Mesodermal cell (in vitro differentiated cells): Measurements from ENCODE around the gene PICALM.
A peak's percentile ranks its signal among the peaks of the same experiment; 100 is the strongest.

ENCODE experiments used
- H3K27ac ChIP-seq: 2 replicates; pipeline ENCODE4 v1.7.0; 2013; ENCODE audit warnings: mild to moderate bottlenecking, low read depth, low read length, moderate library complexity; ENCODE audit not compliant: severe bottlenecking
- H3K36me3 ChIP-seq: 2 replicates; pipeline ENCODE4 v1.7.1; 2013; ENCODE audit warnings: mild to moderate bottlenecking, low read length, moderate library complexity; ENCODE audit not compliant: control insufficient read depth, insufficient read depth
- H3K4me1 ChIP-seq: one replicate; pipeline ENCODE4 v1.7.1; 2013; ENCODE audit warnings: mild to moderate bottlenecking, low read length; ENCODE audit not compliant: insufficient read depth, control insufficient read depth, poor library complexity, severe bottlenecking
- H3K4me3 ChIP-seq: 2 replicates; pipeline ENCODE4 v1.7.0; 2013; ENCODE audit warnings: low read length, control low read depth, mild to moderate bottlenecking; ENCODE audit not compliant: insufficient read depth, poor library complexity, severe bottlenecking; ENCODE audit errors: extremely low read depth
- H3K9me3 ChIP-seq: 2 replicates; pipeline ENCODE4 v1.7.1; 2013; ENCODE audit warnings: mild to moderate bottlenecking, low read length, moderate library complexity; ENCODE audit not compliant: control insufficient read depth
- WGBS, 2 experiments: methylation state at CpG; one replicate each; pipeline ENCODE4 v1.1.5; 2013; ENCODE audit warnings: missing lambda C conversion rate in 2 of 2; ENCODE audit not compliant: insufficient coverage in 2 of 2; 5-methylcytosine and 5-hydroxymethylcytosine counted together

The PICALM gene

GRCh38 chr11:86066657-86067008 lies 2.3 kb downstream of the PICALM start:
- peaks cover 10% of the 10 kb centered on the region for H3K4me1 ChIP-seq
- H3K27ac ChIP-seq = no peak overlapping the region
- WGBS, 2 experiments = 12% methylated on average over 4 of the region's 5 CpGs; no CpG with 5 or more reads in 1 of the 2 experiments

DNA sequence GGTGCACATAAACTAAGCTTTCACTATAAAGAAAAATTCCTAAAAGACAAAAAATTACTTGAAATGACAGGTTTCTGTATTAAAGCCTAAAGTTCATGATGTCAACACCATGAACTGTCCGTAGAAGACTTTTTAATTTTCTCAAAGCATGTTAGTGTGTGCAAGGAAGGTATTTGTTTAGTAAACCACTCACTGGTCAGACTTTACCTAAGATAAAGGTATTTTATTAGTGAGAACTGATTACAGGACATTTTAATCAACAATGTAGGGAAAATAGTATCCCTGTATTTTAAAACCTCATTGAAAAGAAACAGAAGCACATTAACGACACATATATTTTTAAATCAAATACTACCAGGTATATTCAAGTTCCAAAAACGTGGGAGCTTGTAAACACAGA lies 2.9 kb downstream of the PICALM start:
- H3K9me3 ChIP-seq = no peaks in the 10 kb centered on the region
- H3K4me3 ChIP-seq = peak overlapping the region; percentile 96
- H3K4me1 ChIP-seq = peaks cover 10% of the 10 kb centered on the region
- H3K27ac ChIP-seq = no peak overlapping the region
- WGBS, 2 experiments = no CpG with 5 or more reads among the region's 3 CpGs
- peaks cover 5% of the 10 kb centered on the region for H3K36me3 ChIP-seq

More at GRCh38 chr11:86066657-86067008, 2.3 kb downstream of the PICALM start:
- no peaks in the 10 kb centered on the region for H3K9me3 ChIP-seq
- peak overlapping the region; percentile 96 for H3K4me3 ChIP-seq
- peaks cover 5% of the 10 kb centered on the region for H3K36me3 ChIP-seq

- Histone ChIP-seq H3K4me1 (no peaks in the 10 kb centered on the region), H3K27ac (no peak overlapping the region), H3K4me3 (peak overlapping the region; percentile 96), H3K36me3 (peaks cover 6% of the 10 kb centered on the region), H3K9me3 (no peaks in the 10 kb centered on the region)
- 73 to 85% methylated on average over 3 of the region's 5 CpGs for WGBS, 2 experiments
Measured at GRCh38 chr11:86064220-86064803, 4.6 kb downstream of the PICALM start.

DNA sequence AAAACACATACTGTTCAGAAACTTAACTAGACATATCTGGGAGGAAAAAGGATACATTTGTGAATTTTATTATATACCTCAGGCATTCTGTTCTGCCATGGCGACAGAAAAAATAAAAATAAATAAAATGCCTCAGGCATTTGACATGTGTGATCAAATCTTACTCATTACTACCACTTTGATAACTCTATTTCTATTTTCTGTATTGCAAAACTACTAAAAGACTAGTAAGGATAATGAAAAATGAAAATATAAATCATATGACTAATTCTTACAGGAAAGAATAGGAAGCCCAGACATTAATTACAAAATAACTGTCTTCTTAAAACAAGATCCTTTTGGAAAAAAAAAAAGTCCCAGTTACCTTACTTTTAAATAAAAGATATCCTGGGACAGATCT lies 5.3 kb downstream of the PICALM start:
- Histone ChIP-seq H3K9me3 (no peaks in the 10 kb centered on the region), H3K4me1 (no peaks in the 10 kb centered on the region), H3K4me3 (no peak overlapping the region), H3K36me3 (peaks cover 11% of the 10 kb centered on the region), H3K27ac (no peak overlapping the region)
- WGBS, 2 experiments = no CpG with 5 or more reads among the region's 1 CpG

GRCh38 chr11:86062719-86063118 lies 6.2 kb downstream of the PICALM start:
- 100% methylated on average over 1 of the region's 3 CpGs; no CpG with 5 or more reads in 1 of the 2 experiments for whole genome bisulfite sequencing, 2 experiments
- Histone ChIP-seq H3K9me3 (no peaks in the 10 kb centered on the region), H3K36me3 (peaks cover 19% of the 10 kb centered on the region), H3K4me1 (no peaks in the 10 kb centered on the region), H3K27ac (no peak overlapping the region), H3K4me3 (no peak overlapping the region)

DNA sequence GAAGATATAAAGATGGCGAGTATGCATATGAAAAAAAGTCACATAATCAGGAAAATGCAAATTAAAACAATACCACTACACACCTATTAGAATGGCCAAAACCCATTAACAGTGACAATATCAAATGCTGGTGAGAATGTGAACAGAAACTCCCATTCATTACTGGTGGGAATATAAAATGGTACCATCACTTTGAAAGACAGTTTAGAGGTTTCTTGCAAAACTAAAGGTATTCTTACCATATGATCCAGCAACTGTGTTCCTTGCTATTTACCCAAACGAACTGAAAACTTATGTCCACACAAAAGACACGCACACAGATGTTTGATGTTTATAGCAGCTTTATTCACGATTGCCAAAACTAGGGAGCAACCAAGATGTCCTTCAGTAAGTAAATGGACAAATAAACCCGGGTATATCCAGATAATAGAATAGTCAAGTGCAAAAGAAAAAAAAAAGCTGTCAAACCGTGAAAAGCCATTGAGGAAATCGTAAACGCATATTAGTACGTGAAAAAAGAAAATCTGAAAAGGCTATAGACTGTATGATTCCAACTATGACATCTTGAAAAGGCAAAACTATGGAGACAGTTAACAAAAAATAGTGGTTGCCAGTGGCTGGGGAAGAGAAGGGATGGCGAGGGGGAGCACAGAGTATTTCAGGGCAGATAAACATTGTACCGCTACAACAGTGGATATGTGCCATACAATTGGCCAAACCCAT lies 7.2 kb downstream of the PICALM start:
- H3K36me3 ChIP-seq = peaks cover 26% of the 10 kb centered on the region
- no peaks in the 10 kb centered on the region for H3K9me3 ChIP-seq
- no peaks in the 10 kb centered on the region for H3K4me1 ChIP-seq
- no peak overlapping the region for H3K4me3 ChIP-seq
- WGBS, 2 experiments = 95 to 98% methylated on average over 9 to 10 of the region's 11 CpGs
- no peak overlapping the region for H3K27ac ChIP-seq

DNA sequence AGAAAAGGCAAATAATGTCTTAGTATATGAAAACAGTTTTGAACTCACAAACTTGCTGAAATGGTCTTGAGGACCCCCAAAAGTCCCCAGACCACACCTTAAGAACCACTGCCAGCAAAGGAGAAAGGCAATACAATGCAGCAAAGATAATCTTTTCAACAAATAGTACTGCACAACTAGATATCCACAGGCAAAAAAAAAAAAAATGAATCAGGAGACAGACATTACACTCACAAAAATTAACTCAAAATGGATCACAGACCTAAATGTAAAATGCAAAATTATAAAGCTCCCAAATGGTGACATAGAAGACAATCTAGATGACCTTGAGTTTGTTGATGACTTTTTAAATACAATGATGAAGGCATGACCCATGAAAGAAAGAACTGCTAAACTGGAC lies 8.3 kb downstream of the PICALM start:
- H3K4me3 ChIP-seq = no peak overlapping the region
- no peak overlapping the region for H3K27ac ChIP-seq
- H3K4me1 ChIP-seq = no peaks in the 10 kb centered on the region
- H3K36me3 ChIP-seq = peaks cover 26% of the 10 kb centered on the region
- no peaks in the 10 kb centered on the region for H3K9me3 ChIP-seq

- Histone ChIP-seq H3K27ac (no peak overlapping the region), H3K4me1 (no peaks in the 10 kb centered on the region), H3K36me3 (peaks cover 26% of the 10 kb centered on the region), H3K4me3 (no peak overlapping the region), H3K9me3 (no peaks in the 10 kb centered on the region)
Measured at GRCh38 chr11:86058360-86058759, 10.5 kb downstream of the PICALM start.

DNA sequence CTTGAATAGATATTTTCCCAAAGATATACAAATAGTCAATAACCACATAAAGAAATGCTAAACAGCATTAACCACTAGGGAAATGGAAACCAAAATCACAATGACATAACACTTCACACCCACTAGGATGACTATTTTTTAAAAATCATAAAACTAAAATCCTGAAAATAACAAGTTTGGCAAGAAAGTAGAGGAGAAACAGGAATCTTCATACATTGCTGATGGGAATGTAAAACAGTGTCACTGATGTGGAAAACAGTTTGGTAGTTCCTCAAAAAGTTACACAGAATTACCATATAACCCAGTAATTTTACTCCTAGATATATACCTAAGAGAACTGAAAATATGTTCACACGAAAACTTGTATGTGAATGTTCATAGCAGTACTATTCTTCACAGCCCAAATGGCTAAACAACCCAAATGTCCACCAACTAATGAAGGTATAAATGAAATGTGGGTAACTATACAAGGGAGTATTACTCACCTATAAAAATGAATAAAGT lies 12.5 kb downstream of the PICALM start:
- H3K4me1 ChIP-seq = no peaks in the 10 kb centered on the region
- no peak overlapping the region for H3K27ac ChIP-seq
- peaks cover 29% of the 10 kb centered on the region for H3K36me3 ChIP-seq
- H3K4me3 ChIP-seq = no peak overlapping the region
- no peaks in the 10 kb centered on the region for H3K9me3 ChIP-seq
- WGBS, 2 experiments = no CpG with 5 or more reads among the region's 1 CpG

DNA sequence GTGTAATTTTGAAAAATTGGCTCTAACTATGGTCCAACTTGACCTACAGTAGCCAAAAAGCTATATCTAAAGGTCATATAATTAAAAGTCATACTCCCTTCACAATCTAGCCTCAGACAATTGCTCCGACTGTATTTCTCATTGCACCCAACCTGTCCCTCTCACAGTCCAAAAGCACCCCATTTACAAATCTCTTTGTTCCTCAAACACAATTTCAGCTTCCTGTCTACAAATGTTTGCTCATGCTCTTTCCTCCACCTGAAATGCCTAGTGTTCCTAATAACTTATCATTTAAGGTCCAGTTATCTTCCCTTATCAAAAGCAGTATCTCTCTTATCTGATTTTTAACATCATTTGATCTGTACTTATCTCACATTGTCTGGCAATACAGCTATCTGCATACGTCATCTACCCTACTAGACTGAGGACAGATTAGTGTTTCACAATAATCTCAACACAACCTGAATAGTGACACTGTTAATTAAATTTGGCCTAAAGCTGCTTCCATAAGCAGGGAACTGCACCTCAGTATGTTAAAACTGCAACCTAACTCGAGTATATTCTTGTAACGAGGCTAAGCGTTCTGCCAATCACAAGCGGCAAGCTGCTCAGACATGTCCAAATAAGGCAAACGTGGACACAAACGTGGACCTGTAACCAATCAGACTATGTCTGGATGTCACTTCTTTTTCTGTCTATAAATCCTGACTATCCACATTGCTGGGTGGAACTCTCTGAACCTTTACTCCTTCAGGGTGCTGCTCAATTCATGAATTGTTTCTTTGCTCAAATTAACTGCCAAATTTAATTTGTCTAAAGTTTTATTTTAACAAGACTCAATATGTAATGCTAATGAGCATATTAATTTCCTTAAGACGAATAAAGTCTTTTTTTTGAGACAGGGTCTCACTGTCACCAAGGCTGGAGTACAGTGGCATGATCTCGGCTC lies 15.9 kb downstream of the PICALM start:
- H3K9me3 ChIP-seq = no peaks in the 10 kb centered on the region
- no peak overlapping the region for H3K4me3 ChIP-seq
- no peak overlapping the region for H3K27ac ChIP-seq
- no peaks in the 10 kb centered on the region for H3K4me1 ChIP-seq
- H3K36me3 ChIP-seq = peaks cover 21% of the 10 kb centered on the region
- WGBS, 2 experiments = 92 to 98% methylated on average over 9 to 10 of the region's 10 CpGs
